SK-N-SH (cell line): ENCODE results near the gene KCNJ10. TPM values are rescaled to one million over a fixed set of nuclear protein-coding genes. Genes with fewer than 3 reads are reported as not detected.
A peak's percentile ranks its signal among the peaks of the same experiment; 100 is the strongest.

ENCODE experiments used
- CTCF ChIA-PET: fragments of 300-600, 350-600 bp; formaldehyde crosslinking; extraction: SDS; loops from one replicate; lab custom pipeline; 2021; lab: Yijun Ruan, JAX
- POLR2A ChIA-PET: fragments of 350-600 bp; sonication (Branson Sonifier 250); formaldehyde crosslinking; extraction: SDS; loops from one replicate; lab custom pipeline; 2020; ENCODE audit warnings: antibody characterized with exemption, inconsistent platforms; lab: Yijun Ruan, JAX
- DNase-seq: peaks from one replicate; pipeline ENCODE4 v3.0.0; 2012
- H2AFZ ChIP-seq: fragments of 200-600 bp; sonication (generic); 2 replicates; pipeline ENCODE4 v1.8.1; 2016; ENCODE audit warnings: antibody characterized with exemption, mild to moderate bottlenecking, low read depth
- H3F3A ChIP-seq: fragments of 200-600 bp; sonication (generic); replicated peaks from 2 replicates; pipeline ENCODE3; 2016; ENCODE audit warnings: antibody characterized with exemption, mild to moderate bottlenecking; ENCODE audit not compliant: insufficient read depth
- H3K27ac ChIP-seq, 2 experiments: fragments of 200-500 bp in 1 of 2; fragments of 200-600 bp in 1 of 2; sonication (Bioruptor generic) in 1 of 2; sonication (generic), shearing (Covaris generic) in 1 of 2; 2 replicates each; pipeline versions ENCODE4 v1.5.1 to v1.6.1; 2014 to 2016; ENCODE audit warnings: low read depth in 2 of 2, inconsistent platforms in 1 of 2, low read length in 1 of 2, mild to moderate bottlenecking in 1 of 2, mixed read lengths in 1 of 2
- H3K27me3 ChIP-seq: fragments of 200-600 bp; sonication (generic), shearing (Covaris generic); 2 replicates; pipeline ENCODE4 v1.6.1; 2016; ENCODE audit warnings: mixed run types; ENCODE audit not compliant: insufficient read depth
- H3K36me3 ChIP-seq, 2 experiments: fragments of 200-500 bp in 1 of 2; fragments of 200-600 bp in 1 of 2; sonication (Bioruptor generic) in 1 of 2; sonication (generic) in 1 of 2; replicated peaks in 1 of 2; 2 replicates each; pipeline versions ENCODE3 to v1.5.1; 2014 to 2016; ENCODE audit warnings: low read length in 1 of 2, mild to moderate bottlenecking in 1 of 2; ENCODE audit not compliant: insufficient read depth in 2 of 2, control insufficient read depth in 1 of 2
- H3K4me1 ChIP-seq, 2 experiments: fragments of 200-500 bp in 1 of 2; fragments of 200-600 bp in 1 of 2; sonication (Bioruptor generic) in 1 of 2; sonication (generic), shearing (Covaris generic) in 1 of 2; 2 replicates each; pipeline versions ENCODE4 v1.5.1 to v1.6.1; 2014 to 2016; ENCODE audit warnings: low read depth in 1 of 2, low read length in 1 of 2, mixed run types in 1 of 2; ENCODE audit not compliant: insufficient read depth in 2 of 2, control insufficient read depth in 1 of 2
- H3K4me2 ChIP-seq: fragments of 200-600 bp; sonication (generic), shearing (Covaris generic); 2 replicates; pipeline ENCODE4 v1.6.1; 2017; ENCODE audit warnings: mixed run types
- H3K4me3 ChIP-seq, 2 experiments: fragments of 200-500 bp in 1 of 2; fragments of 200-600 bp in 1 of 2; sonication (Bioruptor generic) in 1 of 2; sonication (generic), shearing (Covaris generic) in 1 of 2; 2 replicates each; pipeline versions ENCODE4 v1.5.1 to v1.8.1; 2014 to 2016; ENCODE audit warnings: low read depth in 2 of 2, inconsistent platforms in 1 of 2, low read length in 1 of 2, mild to moderate bottlenecking in 1 of 2, mixed read lengths in 1 of 2, moderate library complexity in 1 of 2
- H3K79me2 ChIP-seq: fragments of 200-600 bp; sonication (generic); 2 replicates; pipeline ENCODE4 v1.8.1; 2017; ENCODE audit warnings: mild to moderate bottlenecking; ENCODE audit not compliant: insufficient read depth
- H3K9ac ChIP-seq: fragments of 200-600 bp; sonication (generic); 2 replicates; pipeline ENCODE4 v1.6.1; 2017; ENCODE audit warnings: mixed run types
- H3K9me2 ChIP-seq: fragments of 200-600 bp; sonication (generic); 2 replicates; pipeline ENCODE4 v1.6.1; 2017; ENCODE audit warnings: mixed run types
- H3K9me3 ChIP-seq: fragments of 200-600 bp; sonication (generic); 2 replicates; pipeline ENCODE4 v1.6.1; 2017; ENCODE audit warnings: mixed run types, mild to moderate bottlenecking, moderate library complexity
- H4K20me1 ChIP-seq: fragments of 200-600 bp; sonication (generic); 2 replicates; pipeline ENCODE4 v1.6.1; 2017; ENCODE audit warnings: mild to moderate bottlenecking, mixed run types; ENCODE audit not compliant: insufficient read depth
- GABPA ChIP-seq: IDR thresholded peaks from 2 replicates; pipeline ENCODE4 v1.4.0; 2012; ENCODE audit warnings: low read depth, mild to moderate bottlenecking
- MXI1 ChIP-seq: IDR thresholded peaks from 2 replicates; pipeline ENCODE4 v1.6.1; 2012; ENCODE audit warnings: mild to moderate bottlenecking, low read depth, low read length, improper control_type of control experiment
- NFIC ChIP-seq: IDR thresholded peaks from 2 replicates; pipeline ENCODE4 v1.4.0; 2012; ENCODE audit warnings: borderline replicate concordance
- RCOR1 ChIP-seq: fragments of 150-350 bp; IDR thresholded peaks from 2 replicates; pipeline ENCODE4 v1.6.1; 2017; ENCODE audit warnings: antibody characterized with exemption, low read length
- RXRA ChIP-seq: IDR thresholded peaks from 2 replicates; pipeline ENCODE4 v1.4.0; 2012; ENCODE audit warnings: low read depth, mild to moderate bottlenecking, borderline replicate concordance
- WGBS: methylation state at CpG from one replicate; pipeline ENCODE4 v1.1.6; 2017; ENCODE audit warnings: low lambda C conversion rate; 5-methylcytosine and 5-hydroxymethylcytosine counted together
- polyA plus RNA-seq, 3 experiments: library from polyadenylated mRNA; depleted of rRNA; stranded (reverse); fragments of >200 nt; gene quantifications; 2 replicates each; pipeline ENCODE4 v1.2.3, GENCODE V29; 2012

Gene KCNJ10
- polyA plus RNA-seq, 1 of the 3 experiments (the other 2 are of a cell fraction) = not detected

DNA sequence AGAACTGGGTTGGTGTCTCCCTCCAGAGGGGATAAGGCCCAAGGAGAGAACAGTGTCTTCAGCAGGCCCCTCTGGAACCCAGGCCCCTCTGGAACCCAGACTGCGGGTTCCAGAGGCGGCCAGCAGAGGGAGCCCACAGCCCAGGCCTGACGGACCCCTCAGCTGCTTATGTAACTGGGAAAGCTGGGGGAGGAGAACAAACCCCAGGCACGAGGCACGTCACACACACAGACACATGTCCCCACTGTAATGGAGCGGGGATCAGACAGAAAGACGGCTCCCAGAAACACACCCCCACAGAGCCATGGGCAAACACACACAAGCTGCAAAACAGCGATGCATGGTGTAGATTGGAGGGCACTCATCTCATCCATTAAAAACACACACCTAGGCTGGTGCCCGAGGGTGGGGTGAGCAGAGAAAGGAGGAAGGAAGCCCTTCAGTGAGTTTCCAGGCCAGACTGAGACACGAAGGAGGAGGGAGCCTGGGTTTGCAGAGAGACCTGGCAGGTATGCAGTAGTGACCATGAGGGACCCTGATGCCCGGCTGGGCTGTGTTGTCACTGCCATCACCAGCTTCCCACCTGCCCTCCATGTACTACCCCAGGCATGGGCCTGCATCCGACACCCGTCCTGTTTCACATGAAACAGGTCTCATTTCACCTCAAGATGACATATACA is 31.2 kb upstream of the KCNJ10 start (continued):
- TF ChIP-seq MXI1 = peak; percentile 96
- TF ChIP-seq, all 33 proteins: peak for 11

DNA sequence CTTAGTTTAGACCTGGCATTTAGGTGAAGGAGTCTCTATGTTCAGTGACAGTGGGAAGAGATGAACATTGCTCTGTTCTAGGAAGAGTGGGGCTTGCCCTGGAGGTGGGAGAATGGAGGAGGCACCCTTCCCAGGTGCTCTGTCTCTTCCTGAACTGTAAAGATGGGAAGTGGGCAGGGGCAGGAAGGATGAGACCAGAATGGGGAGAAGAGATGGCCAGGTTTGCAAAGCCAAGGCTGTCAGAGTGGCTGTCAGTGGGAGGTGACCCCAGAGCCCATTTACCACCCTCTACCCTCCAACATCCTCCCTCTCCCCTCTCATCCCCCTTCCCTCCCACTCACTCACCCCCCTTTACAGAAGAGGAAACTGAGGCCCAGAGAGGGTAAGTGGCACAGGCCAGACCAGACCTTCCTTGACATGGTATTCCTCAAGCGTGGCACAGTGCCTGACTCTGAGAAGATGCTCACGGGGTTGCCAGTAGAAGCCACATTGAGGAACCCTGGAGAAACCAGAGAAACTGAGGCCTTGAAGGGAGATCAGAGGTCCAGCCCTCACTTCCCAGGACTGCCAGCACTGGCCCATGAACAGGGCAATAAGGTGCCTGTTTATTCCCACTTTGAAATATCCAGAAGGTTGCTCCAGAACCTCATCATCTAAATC is 29.9 kb upstream of the KCNJ10 start:
- TF ChIP-seq GABPA = no peak
- no peak for TF ChIP-seq NFIC
- Histone ChIP-seq H3K79me2 (no peaks in the 10 kb centered on the region), H2AFZ (peak overlapping the region; percentile 87; the same call in 1 of the 2 replicates), H3K4me2 (no peak overlapping the region), H3K9me3 (no peaks in the 10 kb centered on the region), H3F3A (peaks cover 11% of the 10 kb centered on the region), H3K9ac (no peak overlapping the region), H3K27me3 (no peaks in the 10 kb centered on the region), H3K9me2 (no peaks in the 10 kb centered on the region), H4K20me1 (no peaks in the 10 kb centered on the region), H3K4me1 (peaks cover 7 to 28% of the 10 kb centered on the region in 2 experiments; a peak in 1 of 4 replicates), H3K4me3 (no peak overlapping the region), H3K27ac (no peak overlapping the region), H3K36me3 (no peaks in the 10 kb centered on the region)
- DNase-seq = no peak
- ChIA-PET POLR2A (no interaction called here), CTCF (interaction anchor here (0.8 to 8.4 kb wide), 23 partner anchors 9 to 193 kb away, joined by 3 to 132 read pairs (median 11); partner anchors contain the start of genes CASQ1, KCNJ9 and PEX19)
- WGBS = 95% methylated on average over 2 of the region's 2 CpGs

DNA sequence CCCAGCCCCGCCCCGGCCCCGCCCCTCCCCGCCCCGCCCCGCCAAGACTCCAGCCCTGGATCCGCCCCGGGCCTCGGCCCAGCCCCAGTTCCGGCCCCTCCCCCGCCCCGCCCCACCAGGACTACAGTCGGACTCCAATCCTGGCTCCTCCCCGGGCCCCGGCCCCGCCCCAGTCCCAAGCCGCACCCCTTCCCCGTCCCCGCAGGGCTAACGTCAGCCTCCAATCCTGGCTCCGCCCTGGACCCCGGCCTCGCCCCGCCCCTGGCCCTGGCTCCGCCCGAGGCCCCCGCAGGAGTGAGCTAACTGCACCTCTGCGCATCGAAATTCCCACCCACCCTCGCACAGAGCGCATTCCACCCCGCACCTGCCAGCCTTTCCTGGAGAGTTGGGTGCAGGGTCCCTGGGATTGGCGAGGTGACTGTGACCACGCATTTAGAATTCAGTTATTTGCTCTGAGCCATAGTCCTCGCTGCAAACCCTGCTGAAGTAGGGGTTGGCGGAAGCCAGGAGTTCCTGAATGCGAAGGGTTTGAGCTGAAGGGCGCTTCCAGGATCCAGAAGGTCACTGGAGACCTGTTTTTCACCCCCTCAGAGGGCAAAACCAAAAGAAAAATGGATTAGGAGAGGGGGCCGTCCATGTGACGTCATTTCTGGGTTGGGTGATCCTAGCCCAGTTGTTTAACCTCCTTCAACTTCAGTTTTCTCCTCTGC is 29.0 kb upstream of the KCNJ10 start:
- no peaks in the 10 kb centered on the region for H3K79me2 ChIP-seq
- DNase-seq = peak; percentile 98
- no peaks in the 10 kb centered on the region for H3K9me3 ChIP-seq
- no peaks in the 10 kb centered on the region for H3K36me3 ChIP-seq
- no peaks in the 10 kb centered on the region for H3K9me2 ChIP-seq
- H4K20me1 ChIP-seq = no peaks in the 10 kb centered on the region
- peak overlapping the region; percentile 74 for H3K4me2 ChIP-seq
- peak overlapping the region; percentile 87 for H2AFZ ChIP-seq
- ChIA-PET CTCF (interaction anchor here (1.3 to 8.4 kb wide), 11 partner anchors 10 to 277 kb away, joined by 3 to 132 read pairs (median 10); partner anchors contain the start of gene KCNJ9), POLR2A (interaction anchor here (1.1 to 1.7 kb wide), 2 partner anchors 13 to 29 kb away, joined by 3 to 5 read pairs; partner anchors contain the start of gene KCNJ10)
- peak overlapping the region; percentile 36 to 44; a peak in 3 of 4 replicates for H3K4me3 ChIP-seq
- peaks cover 7 to 28% of the 10 kb centered on the region in 2 experiments; a peak in 1 of 4 replicates for H3K4me1 ChIP-seq
- WGBS = 13% methylated on average over 24 of the region's 40 CpGs
- H3K27ac ChIP-seq = peak overlapping the region; percentile 35 to 55; a peak in 3 of 4 replicates
- peak overlapping the region; percentile 27; the same call in 1 of the 2 replicates for H3K9ac ChIP-seq
- TF ChIP-seq RCOR1 (no peak), RXRA (no peak)
- H3K27me3 ChIP-seq = no peaks in the 10 kb centered on the region
- H3F3A ChIP-seq = peaks cover 11% of the 10 kb centered on the region
